Measurements from ENCODE around the gene GJA10. TPM values are rescaled to one million over a fixed set of nuclear protein-coding genes. Genes with fewer than 3 reads are reported as not detected.

The GJA10 gene
- total RNA-seq, 1 donor from 2014 or later = not detected

DNA sequence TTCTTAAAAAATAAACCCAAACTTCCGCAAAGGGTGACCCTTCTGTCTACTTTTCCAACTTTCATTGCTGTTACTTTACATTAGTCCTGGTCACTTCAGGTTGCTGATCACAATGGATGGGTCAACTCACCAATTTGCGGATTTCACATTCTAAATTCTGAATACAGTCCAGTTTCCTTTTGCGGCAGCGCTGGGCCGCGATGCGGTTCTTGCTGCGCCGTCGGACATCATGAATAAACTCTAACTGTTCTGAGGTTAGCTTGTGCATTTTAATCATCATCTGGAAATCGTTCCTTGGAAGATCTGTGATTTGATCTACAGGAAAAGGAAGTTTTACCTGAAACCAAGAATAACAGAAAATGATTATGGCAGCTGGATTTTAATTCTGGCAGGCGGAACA, 43.7 kb downstream of the GJA10 start:
- Mint-ChIP-seq H3K4me1 (ENCODE audit: low read depth, unreplicated experiment) (peaks cover 17% of the 10 kb centered on the region), H3K27ac (ENCODE audit: unreplicated experiment) (no peak overlapping the region), H3K27me3 (ENCODE audit: unreplicated experiment) (peaks cover 9% of the 10 kb centered on the region), H3K9me3 (ENCODE audit: unreplicated experiment) (peaks cover 4% of the 10 kb centered on the region), H3K36me3 (ENCODE audit: unreplicated experiment) (peaks cover 17% of the 10 kb centered on the region), H3K4me3 (ENCODE audit: unreplicated experiment) (no peak overlapping the region)
- TF ChIP-seq, protein P1, sequence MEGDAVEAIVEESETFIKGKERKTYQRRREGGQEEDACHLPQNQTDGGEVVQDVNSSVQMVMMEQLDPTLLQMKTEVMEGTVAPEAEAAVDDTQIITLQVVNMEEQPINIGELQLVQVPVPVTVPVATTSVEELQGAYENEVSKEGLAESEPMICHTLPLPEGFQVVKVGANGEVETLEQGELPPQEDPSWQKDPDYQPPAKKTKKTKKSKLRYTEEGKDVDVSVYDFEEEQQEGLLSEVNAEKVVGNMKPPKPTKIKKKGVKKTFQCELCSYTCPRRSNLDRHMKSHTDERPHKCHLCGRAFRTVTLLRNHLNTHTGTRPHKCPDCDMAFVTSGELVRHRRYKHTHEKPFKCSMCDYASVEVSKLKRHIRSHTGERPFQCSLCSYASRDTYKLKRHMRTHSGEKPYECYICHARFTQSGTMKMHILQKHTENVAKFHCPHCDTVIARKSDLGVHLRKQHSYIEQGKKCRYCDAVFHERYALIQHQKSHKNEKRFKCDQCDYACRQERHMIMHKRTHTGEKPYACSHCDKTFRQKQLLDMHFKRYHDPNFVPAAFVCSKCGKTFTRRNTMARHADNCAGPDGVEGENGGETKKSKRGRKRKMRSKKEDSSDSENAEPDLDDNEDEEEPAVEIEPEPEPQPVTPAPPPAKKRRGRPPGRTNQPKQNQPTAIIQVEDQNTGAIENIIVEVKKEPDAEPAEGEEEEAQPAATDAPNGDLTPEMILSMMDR (IDR thresholded peaks at IDR 0.05; ENCODE audit: partially characterized antibody, unreplicated experiment) = no peak
- no peak for DNase-seq

DNA sequence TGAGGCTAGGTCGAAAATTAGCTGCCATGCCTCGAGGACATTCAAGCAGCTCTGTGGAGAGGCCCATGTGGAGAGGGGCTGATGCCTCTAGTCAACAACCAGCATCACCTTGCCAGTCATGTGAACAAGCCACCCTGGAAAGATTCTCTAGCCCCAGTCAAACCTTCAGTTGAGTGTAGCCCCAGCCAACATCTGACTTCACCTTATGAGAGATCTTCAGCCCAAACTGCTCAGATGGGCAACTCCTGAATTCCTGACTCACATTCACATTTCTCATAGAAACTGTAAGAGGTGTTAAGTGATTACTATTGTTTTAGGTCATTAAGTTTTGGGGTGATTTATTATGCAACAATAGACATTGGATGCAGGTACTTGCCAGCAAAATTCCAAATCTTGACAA, 44.9 kb downstream of the GJA10 start:
- Mint-ChIP-seq H3K27me3 (ENCODE audit: unreplicated experiment) (peaks cover 7% of the 10 kb centered on the region), H3K4me1 (ENCODE audit: low read depth, unreplicated experiment) (peaks cover 24% of the 10 kb centered on the region), H3K27ac (ENCODE audit: unreplicated experiment) (no peak overlapping the region), H3K9me3 (ENCODE audit: unreplicated experiment) (peaks cover 4% of the 10 kb centered on the region), H3K36me3 (ENCODE audit: unreplicated experiment) (peaks cover 12% of the 10 kb centered on the region), H3K4me3 (ENCODE audit: unreplicated experiment) (no peak overlapping the region)
- TF ChIP-seq, protein P1 (IDR thresholded peaks at IDR 0.05; ENCODE audit: partially characterized antibody, unreplicated experiment) = no peak
- no peak for DNase-seq

DNA sequence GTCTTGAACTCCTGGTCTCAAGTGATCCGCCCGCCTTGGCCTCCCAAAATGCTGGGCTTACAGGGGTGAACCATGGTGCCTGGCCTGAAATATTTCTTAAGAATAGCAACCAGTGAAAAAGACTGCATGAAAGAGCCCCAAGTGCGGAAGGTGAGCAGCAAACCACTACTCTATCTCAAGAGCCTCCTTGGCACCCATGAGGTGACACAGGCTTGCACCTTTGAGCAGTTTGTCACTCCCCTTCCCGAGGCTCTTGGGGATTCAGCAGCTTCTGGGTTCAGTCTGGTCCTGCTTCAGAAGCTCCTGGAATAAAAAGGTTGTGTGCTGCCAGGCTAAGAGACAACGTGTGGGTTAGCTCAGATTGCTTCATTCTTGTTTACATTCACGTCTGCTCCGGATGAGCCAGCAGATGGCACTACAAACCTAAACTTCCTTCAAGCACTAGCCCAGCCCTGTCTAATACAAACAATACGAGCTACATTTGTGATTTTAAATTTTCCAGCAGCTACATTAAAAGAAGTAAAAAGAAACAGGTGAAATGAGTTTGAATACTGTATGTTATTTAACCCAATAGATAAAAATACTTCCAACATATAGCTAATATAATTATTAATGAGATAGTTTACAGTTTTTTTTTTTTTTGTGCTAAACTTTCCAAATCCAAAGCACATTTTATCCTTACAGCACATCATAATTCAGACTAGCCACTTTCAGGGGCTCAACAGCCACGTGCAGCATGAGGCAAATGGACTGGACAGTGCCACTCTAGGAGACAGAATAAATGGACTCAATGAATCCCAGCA, 46.2 kb downstream of the GJA10 start:
- peak; percentile 57 for DNase-seq
- Mint-ChIP-seq H3K9me3 (ENCODE audit: unreplicated experiment) (peaks cover 4% of the 10 kb centered on the region), H3K27ac (ENCODE audit: unreplicated experiment) (peak overlapping the region; percentile 90), H3K27me3 (ENCODE audit: unreplicated experiment) (peaks cover 7% of the 10 kb centered on the region), H3K36me3 (ENCODE audit: unreplicated experiment) (peaks cover 21% of the 10 kb centered on the region), H3K4me1 (ENCODE audit: low read depth, unreplicated experiment) (peaks cover 27% of the 10 kb centered on the region), H3K4me3 (ENCODE audit: unreplicated experiment) (no peak overlapping the region)
- TF ChIP-seq, protein P1 (IDR thresholded peaks at IDR 0.05; ENCODE audit: partially characterized antibody, unreplicated experiment) = peak; percentile 54

DNA sequence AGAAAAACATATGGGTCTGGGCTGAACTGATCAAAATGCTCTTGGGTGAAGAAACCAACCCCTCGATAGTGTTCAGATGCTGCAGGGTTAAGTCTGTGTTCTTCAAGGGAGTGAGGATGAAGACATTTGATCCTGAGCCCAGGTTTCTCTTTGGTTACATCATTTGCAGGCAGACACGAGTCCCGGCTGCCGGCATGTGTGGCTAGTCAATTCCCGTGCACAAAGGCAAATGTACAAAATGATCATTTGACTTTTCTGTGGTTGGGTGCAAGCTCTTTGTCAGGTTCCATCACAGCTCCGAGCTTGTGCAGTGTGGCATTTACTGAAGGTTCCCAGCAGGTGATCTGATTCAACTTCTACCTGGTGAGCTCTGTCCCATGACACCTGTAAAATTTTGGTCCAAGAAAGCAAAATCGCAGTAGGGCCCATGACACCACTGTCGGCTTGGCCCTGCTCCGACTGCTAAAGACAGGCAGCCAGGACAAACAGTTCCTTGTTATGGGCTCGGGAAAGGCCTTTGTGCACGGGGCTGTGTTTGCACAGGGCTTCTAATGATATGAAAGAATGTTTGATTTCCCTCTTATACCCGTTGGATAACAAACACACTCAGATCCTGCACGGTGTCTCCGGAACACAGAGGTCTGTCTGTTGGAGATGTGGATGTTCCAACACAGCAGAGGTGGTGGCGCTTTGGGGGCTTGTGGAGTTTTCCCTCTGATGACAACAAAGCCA, 46.9 kb downstream of the GJA10 start:
- Mint-ChIP-seq H3K4me3 (ENCODE audit: unreplicated experiment) (peak overlapping the region; percentile 8), H3K4me1 (ENCODE audit: low read depth, unreplicated experiment) (peaks cover 27% of the 10 kb centered on the region), H3K36me3 (ENCODE audit: unreplicated experiment) (peaks cover 16% of the 10 kb centered on the region), H3K27ac (ENCODE audit: unreplicated experiment) (peak overlapping the region; percentile 90), H3K9me3 (ENCODE audit: unreplicated experiment) (peaks cover 4% of the 10 kb centered on the region), H3K27me3 (ENCODE audit: unreplicated experiment) (peaks cover 7% of the 10 kb centered on the region)
- TF ChIP-seq, protein P1 (IDR thresholded peaks at IDR 0.05; ENCODE audit: partially characterized antibody, unreplicated experiment) = no peak
- DNase-seq = peak; percentile 35
